IPS DF 4.7 (cell line): ENCODE data around the gene SHCBP1L.

Experiments
- DNase-seq: peaks from one replicate; pipeline ENCODE4 v3.0.0-alpha.2; 2013; ENCODE audit warnings: low spot score; ENCODE audit errors: extremely low read depth

The SHCBP1L gene

GRCh38 chr1:182890927-182891610 is 61.9 kb downstream of the SHCBP1L start:
- DNase-seq: no peak

GRCh38 chr1:182889997-182890396 is 63.0 kb downstream of the SHCBP1L start:
- DNase-seq: no peak

- DNase-seq: no peak
Measured at GRCh38 chr1:182888736-182889531, 64.0 kb downstream of the SHCBP1L start.

GRCh38 chr1:182886985-182887384 is 66.0 kb downstream of the SHCBP1L start:
- DNase-seq: no peak

- DNase-seq: no peak
Measured at GRCh38 chr1:182885591-182885990, 67.4 kb downstream of the SHCBP1L start.

GRCh38 chr1:182884872-182885271 is 68.1 kb downstream of the SHCBP1L start:
- DNase-seq: no peak

- no peak for DNase-seq
Measured at GRCh38 chr1:182877842-182878241, 75.1 kb downstream of the SHCBP1L start.

GRCh38 chr1:182877331-182877730 is 75.6 kb downstream of the SHCBP1L start:
- DNase-seq: no peak

GRCh38 chr1:182875889-182876288 is 77.1 kb downstream of the SHCBP1L start:
- no peak for DNase-seq

GRCh38 chr1:182872881-182873280 is 80.1 kb downstream of the SHCBP1L start:
- DNase-seq: no peak

- DNase-seq: no peak
Measured at GRCh38 chr1:182869241-182869666, 83.7 kb downstream of the SHCBP1L start.

- no peak for DNase-seq
Measured at GRCh38 chr1:182867861-182868260, 85.1 kb downstream of the SHCBP1L start.

- DNase-seq: no peak
Measured at GRCh38 chr1:182863940-182864339, 89.0 kb downstream of the SHCBP1L start.

GRCh38 chr1:182862827-182863226 is 90.1 kb downstream of the SHCBP1L start:
- DNase-seq: no peak

- no peak for DNase-seq
Measured at GRCh38 chr1:182861994-182862393, 91.0 kb downstream of the SHCBP1L start.

GRCh38 chr1:182860658-182861057 is 92.3 kb downstream of the SHCBP1L start:
- no peak for DNase-seq

GRCh38 chr1:182857212-182857611 is 95.8 kb downstream of the SHCBP1L start:
- no peak for DNase-seq

- DNase-seq: no peak
Measured at GRCh38 chr1:182855911-182856310, 97.1 kb downstream of the SHCBP1L start.

GRCh38 chr1:182851825-182852224 is 101.1 kb downstream of the SHCBP1L start:
- no peak for DNase-seq

- DNase-seq: no peak
Measured at GRCh38 chr1:182850319-182850718, 102.6 kb downstream of the SHCBP1L start.
